Ascending aorta (tissue), 2 donors: ENCODE measurements around the gene DECR2. TPM values are rescaled to one million over a fixed set of nuclear protein-coding genes. Genes with fewer than 3 reads are reported as not detected.
"Not testable (repeated sequence)": the region's sequence is repeated elsewhere in the genome, so short reads cannot be mapped to it uniquely, and the experiment has no call there.

Source experiments
- DNase-seq, 2 donors: peaks; one replicate each; pipeline ENCODE4 v3.0.0-alpha.2; 2019; ENCODE audit warnings: low spot score in 2 of 2
- H3K27ac ChIP-seq, 2 donors: fragments of 200-600 bp; sonication (generic); one replicate each; pipeline ENCODE4 v1.5.1; 2016 to 2017; ENCODE audit warnings: mild to moderate bottlenecking in 1 of 2
- H3K27me3 ChIP-seq: fragments of 200-600 bp; sonication (generic); one replicate; pipeline ENCODE4 v1.5.1; 2017
- H3K36me3 ChIP-seq, 2 donors: fragments of 200-600 bp; sonication (generic); one replicate each; pipeline ENCODE4 v1.5.1; 2016
- H3K4me1 ChIP-seq, 2 donors: fragments of 200-600 bp; sonication (generic); one replicate each; pipeline ENCODE4 v1.5.1; 2016 to 2017; ENCODE audit warnings: mild to moderate bottlenecking in 1 of 2
- H3K4me3 ChIP-seq, 2 donors: fragments of 200-600 bp; sonication (generic); one replicate each; pipeline ENCODE4 v1.5.1; 2016 to 2017; ENCODE audit warnings: mild to moderate bottlenecking in 1 of 2
- H3K9me3 ChIP-seq, 2 donors: fragments of 200-600 bp; sonication (generic); one replicate each; pipeline ENCODE4 v1.5.1; 2016
- intact Hi-C: fragments of 100-400 bp; cut with DNase I; formaldehyde crosslinking; loops from one replicate; pipeline ENCODE4 v1.15.1; 2023
- total RNA-seq: library from RNA; depleted of rRNA; stranded (reverse); fragments of >200 nt; gene quantifications from one replicate; pipeline ENCODE4 v1.1.0, GENCODE V29; 2016
- TF ChIP-seq, protein P1 (sequence below), 3 experiments: fragments of 200-600 bp in 2 of 3; fragments of 450-650 bp in 1 of 3; sonication (generic) in 2 of 3; IDR thresholded peaks; one replicate each; pipeline ENCODE4 v1.5.1; 2016 to 2019; ENCODE audit warnings: antibody characterized with exemption in 3 of 3, mild to moderate bottlenecking in 1 of 3, moderate library complexity in 1 of 3

Gene DECR2
- total RNA-seq, 1 donor from 2014 or later = 44.0 TPM

DNA sequence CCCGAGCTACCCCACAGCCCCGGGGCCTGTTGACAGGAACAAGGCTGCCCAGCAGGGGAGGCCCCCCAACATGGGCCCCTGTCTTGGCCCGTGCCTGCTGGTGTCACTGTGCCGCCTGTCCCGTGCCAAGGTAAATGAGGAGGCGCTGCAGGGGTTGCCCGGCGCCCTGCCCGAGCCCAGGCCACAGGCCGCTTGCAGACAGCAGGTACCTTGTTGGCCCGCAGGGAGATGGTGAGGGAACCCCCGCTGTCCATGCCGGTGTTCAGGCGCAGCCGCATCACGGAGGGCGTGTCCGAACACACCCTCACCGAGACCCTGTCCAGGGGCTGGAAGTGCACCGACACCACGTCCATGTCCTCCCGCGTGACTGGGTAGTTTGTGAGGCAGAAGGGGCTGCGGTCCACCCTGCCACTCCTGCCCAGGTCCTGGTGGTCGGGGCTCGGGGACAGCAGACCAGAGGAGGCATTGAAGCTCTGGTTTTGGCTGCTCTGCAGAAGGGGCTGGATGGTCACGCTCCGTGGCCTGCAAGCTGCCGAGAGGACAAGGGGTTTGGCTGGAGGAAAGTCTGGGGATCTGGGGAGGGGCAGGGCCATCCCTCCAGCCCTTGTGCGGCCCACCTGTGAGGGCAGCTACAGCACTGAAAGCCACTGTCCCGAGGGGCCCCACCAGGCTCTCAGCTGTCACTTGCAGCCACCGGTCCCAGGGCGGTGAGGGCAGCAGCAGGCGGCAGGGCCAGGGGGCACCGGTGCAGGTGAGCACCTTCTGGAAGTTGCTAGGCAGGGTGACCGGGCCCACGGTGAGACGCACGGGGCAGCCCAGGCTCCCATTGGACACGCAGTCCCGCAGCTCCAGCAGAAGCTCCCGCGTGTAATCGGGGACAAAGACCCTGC lies 25.5 kb upstream of the DECR2 start:
- intact Hi-C loops = no loop called here
- TF ChIP-seq, protein P1, sequence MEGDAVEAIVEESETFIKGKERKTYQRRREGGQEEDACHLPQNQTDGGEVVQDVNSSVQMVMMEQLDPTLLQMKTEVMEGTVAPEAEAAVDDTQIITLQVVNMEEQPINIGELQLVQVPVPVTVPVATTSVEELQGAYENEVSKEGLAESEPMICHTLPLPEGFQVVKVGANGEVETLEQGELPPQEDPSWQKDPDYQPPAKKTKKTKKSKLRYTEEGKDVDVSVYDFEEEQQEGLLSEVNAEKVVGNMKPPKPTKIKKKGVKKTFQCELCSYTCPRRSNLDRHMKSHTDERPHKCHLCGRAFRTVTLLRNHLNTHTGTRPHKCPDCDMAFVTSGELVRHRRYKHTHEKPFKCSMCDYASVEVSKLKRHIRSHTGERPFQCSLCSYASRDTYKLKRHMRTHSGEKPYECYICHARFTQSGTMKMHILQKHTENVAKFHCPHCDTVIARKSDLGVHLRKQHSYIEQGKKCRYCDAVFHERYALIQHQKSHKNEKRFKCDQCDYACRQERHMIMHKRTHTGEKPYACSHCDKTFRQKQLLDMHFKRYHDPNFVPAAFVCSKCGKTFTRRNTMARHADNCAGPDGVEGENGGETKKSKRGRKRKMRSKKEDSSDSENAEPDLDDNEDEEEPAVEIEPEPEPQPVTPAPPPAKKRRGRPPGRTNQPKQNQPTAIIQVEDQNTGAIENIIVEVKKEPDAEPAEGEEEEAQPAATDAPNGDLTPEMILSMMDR (IDR thresholded peaks at IDR 0.05) = no peak
- Histone ChIP-seq H3K36me3 (peaks cover 49 to 53% of the 10 kb centered on the region in 2 donors), H3K9me3 (no peaks in the 10 kb centered on the region), H3K4me1 (peaks cover 5 to 12% of the 10 kb centered on the region in 2 donors), H3K4me3 (no peak overlapping the region), H3K27ac (no peak overlapping the region), H3K27me3 (no peaks in the 10 kb centered on the region)
- no peak for DNase-seq

DNA sequence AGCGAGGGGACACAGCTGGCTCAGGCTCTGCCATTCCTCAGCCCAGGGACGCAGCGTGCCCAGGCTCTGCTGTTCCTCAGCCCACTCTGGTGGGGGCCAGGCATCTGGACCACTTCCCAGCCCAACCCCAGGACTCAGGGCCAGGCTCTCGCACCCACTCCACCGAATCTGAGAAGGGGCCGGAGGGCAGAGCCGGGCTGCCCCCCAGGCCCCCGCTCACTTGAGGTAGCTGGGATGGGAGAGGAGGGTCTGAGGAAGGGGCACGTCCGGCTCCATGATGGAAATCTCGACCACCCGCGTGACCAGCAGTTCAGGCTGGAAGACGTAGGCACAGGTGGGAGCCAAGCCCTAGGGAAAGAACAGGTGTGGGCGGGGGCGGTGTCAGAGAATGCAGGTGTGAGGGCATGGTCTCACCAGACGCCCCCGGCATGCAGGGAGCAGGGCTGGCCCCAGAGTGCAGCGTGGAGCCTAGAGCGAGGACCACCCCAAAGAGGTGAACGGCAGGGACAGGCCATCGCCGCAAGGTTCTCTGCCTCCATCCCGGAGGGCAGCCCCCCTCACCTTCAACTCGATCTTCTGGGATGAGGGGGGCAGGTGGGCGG lies 24.8 kb upstream of the DECR2 start:
- no peaks in the 10 kb centered on the region for H3K27me3 ChIP-seq
- no peaks in the 10 kb centered on the region for H3K9me3 ChIP-seq
- intact Hi-C loops = no loop called here
- no peak overlapping the region for H3K4me3 ChIP-seq
- peaks cover 5 to 12% of the 10 kb centered on the region in 2 donors for H3K4me1 ChIP-seq
- H3K27ac ChIP-seq = no peak overlapping the region
- DNase-seq = no peak
- peaks cover 44 to 49% of the 10 kb centered on the region in 2 donors for H3K36me3 ChIP-seq
- TF ChIP-seq, protein P1 (IDR thresholded peaks at IDR 0.05) = no peak

GRCh38 chr16:377419-377951 lies 24.2 kb upstream of the DECR2 start:
- H3K36me3 ChIP-seq = peaks cover 39 to 44% of the 10 kb centered on the region in 2 donors

DNA sequence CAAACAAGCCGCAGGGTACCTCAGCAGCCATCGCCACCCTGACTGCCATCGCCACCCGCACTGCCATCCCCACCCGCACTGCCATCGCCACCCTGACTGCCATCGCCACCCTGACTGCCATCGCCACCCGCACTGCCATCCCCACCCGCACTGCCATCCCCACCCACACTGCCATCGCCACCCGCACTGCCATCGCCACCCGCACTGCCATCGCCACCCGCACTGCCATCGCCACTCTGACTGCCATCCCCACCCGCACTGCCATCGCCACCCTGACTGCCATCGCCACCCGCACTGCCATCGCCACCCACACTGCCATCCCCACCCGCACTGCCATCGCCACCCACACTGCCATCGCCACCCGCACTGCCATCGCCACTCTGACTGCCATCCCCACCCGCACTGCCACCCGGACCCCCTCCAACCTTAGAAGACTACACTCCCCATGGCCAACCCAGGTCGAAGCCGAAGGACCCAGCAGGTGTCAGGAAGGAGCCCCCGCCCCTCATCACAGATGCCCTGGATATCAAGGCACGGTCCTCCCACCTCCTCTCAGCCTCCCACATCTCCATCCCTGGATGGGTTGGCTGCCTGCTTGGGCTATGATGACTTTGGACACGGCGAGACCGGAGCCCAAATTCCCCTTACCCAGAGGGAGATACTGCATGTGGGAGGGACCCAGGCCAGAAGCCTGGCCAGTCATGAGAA lies 23.4 kb upstream of the DECR2 start:
- H3K27me3 ChIP-seq, H3K27ac ChIP-seq, H3K4me3 ChIP-seq, DNase-seq, H3K9me3 ChIP-seq, intact Hi-C loops: not testable (repeated sequence)
- Histone ChIP-seq H3K4me1 (peaks cover 5 to 12% of the 10 kb centered on the region in 2 donors), H3K36me3 (peaks cover 33 to 38% of the 10 kb centered on the region in 2 donors)

More at GRCh38 chr16:377419-377951, 24.2 kb upstream of the DECR2 start:
- Histone ChIP-seq H3K4me3 (no peak overlapping the region), H3K27me3 (no peaks in the 10 kb centered on the region), H3K4me1 (peaks cover 5 to 12% of the 10 kb centered on the region in 2 donors), H3K27ac (no peak overlapping the region), H3K9me3 (no peaks in the 10 kb centered on the region)
- TF ChIP-seq, protein P1 (IDR thresholded peaks at IDR 0.05) = no peak
- intact Hi-C loops = no loop called here
- no peak for DNase-seq

GRCh38 chr16:378821-379182 lies 22.9 kb upstream of the DECR2 start:
- H3K4me1 ChIP-seq = peaks cover 5 to 12% of the 10 kb centered on the region in 2 donors

More at GRCh38 chr16:378821-379182, 22.9 kb upstream of the DECR2 start:
- TF ChIP-seq, protein P1 (IDR thresholded peaks at IDR 0.05) = no peak
- Histone ChIP-seq H3K27ac (no peak overlapping the region), H3K36me3 (peaks cover 30 to 33% of the 10 kb centered on the region in 2 donors), H3K4me3 (no peak overlapping the region), H3K9me3 (no peaks in the 10 kb centered on the region), H3K27me3 (no peaks in the 10 kb centered on the region)
- intact Hi-C loops = no loop called here
- DNase-seq = no peak
